Panc1 (cell line): Measurements from ENCODE around the gene MGA. TPM values are rescaled to one million over a fixed set of nuclear protein-coding genes. Genes with fewer than 3 reads are reported as not detected.
"Not testable (repeated sequence)": the region's sequence is repeated elsewhere in the genome, so short reads cannot be mapped to it uniquely, and the experiment has no call there.

Source experiments
- ATAC-seq: fragments of 200-7000 bp; cut with Tn5 transposase; 2 replicates; pipeline ENCODE4 v1.9.1; 2020; ENCODE audit warnings: mild to moderate bottlenecking, moderate library complexity
- BruUV-seq: library from RNA; stranded (reverse); fragments of 400-500 nt; replicated peaks from 2 replicates; lab custom pipeline; 2021; lab: Mats Ljungman, UMichigan
- CTCF ChIA-PET: fragments of 300-600 bp; sonication (Branson Sonifier 250); formaldehyde crosslinking; loops from one replicate; lab custom pipeline; 2022; ENCODE audit warnings: antibody characterized with exemption; lab: Charles Lee
- POLR2A ChIA-PET: fragments of 300-600 bp; sonication (Branson Sonifier 250); formaldehyde crosslinking; loops from one replicate; lab custom pipeline; 2022; ENCODE audit warnings: antibody characterized with exemption; lab: Charles Lee
- DNase-seq: peaks from one replicate; pipeline ENCODE4 v3.0.0-alpha.2; 2010; ENCODE audit warnings: low read depth, low spot score
- H3K27ac ChIP-seq: 2 replicates; pipeline ENCODE4 v1.5.1; 2011; ENCODE audit warnings: mild to moderate bottlenecking, low read length, inconsistent platforms
- H3K27me3 ChIP-seq: fragments of 200-500 bp; sonication (Bioruptor generic); 2 replicates; pipeline ENCODE4 v1.6.0; 2014; ENCODE audit warnings: low read length, inconsistent platforms; ENCODE audit not compliant: control insufficient read depth, insufficient read depth
- H3K36me3 ChIP-seq: fragments of 200-500 bp; sonication (Bioruptor generic); 2 replicates; pipeline ENCODE4 v1.5.1; 2014; ENCODE audit warnings: inconsistent platforms, mild to moderate bottlenecking, low read length, moderate library complexity; ENCODE audit not compliant: control insufficient read depth, insufficient read depth
- H3K4me1 ChIP-seq: 2 replicates; pipeline ENCODE4 v1.5.1; 2011; ENCODE audit warnings: inconsistent platforms, mild to moderate bottlenecking, low read length, moderate library complexity; ENCODE audit not compliant: control insufficient read depth, insufficient read depth
- H3K4me3 ChIP-seq, 2 experiments: 2 replicates each; pipeline ENCODE4 v1.5.1; 2011 to 2012; ENCODE audit warnings: low read depth in 2 of 2, low read length in 2 of 2, mild to moderate bottlenecking in 2 of 2, inconsistent platforms in 1 of 2, moderate library complexity in 1 of 2
- H3K9me3 ChIP-seq: fragments of 200-500 bp; sonication (Bioruptor generic); 2 replicates; pipeline ENCODE4 v1.5.1; 2014; ENCODE audit warnings: low read depth, mild to moderate bottlenecking, inconsistent platforms, low read length, moderate library complexity; ENCODE audit not compliant: control insufficient read depth, insufficient read depth
- CTCF ChIP-seq: fragments of 450-650 bp; IDR thresholded peaks from 2 replicates; pipeline ENCODE4 v1.5.1; 2017; ENCODE audit warnings: mild to moderate bottlenecking
- POLR2AphosphoS5 ChIP-seq: IDR thresholded peaks from 2 replicates; pipeline ENCODE4 v1.6.1; 2012; ENCODE audit warnings: mild to moderate bottlenecking, low read depth, low read length, moderate library complexity
- SIN3A ChIP-seq: IDR thresholded peaks from 2 replicates; pipeline ENCODE4 v1.6.1; 2012; ENCODE audit warnings: low read depth, mild to moderate bottlenecking, low read length, moderate library complexity, borderline replicate concordance; ENCODE audit not compliant: insufficient read depth
- TCF7L2 ChIP-seq: IDR thresholded peaks from 2 replicates; pipeline ENCODE4 v1.6.1; 2011; ENCODE audit warnings: mild to moderate bottlenecking, low read depth, low read length, inconsistent platforms
- in situ Hi-C: cut with HindIII; loops from 2 replicates; pipeline ENCODE4 v1.10.0; 2016; ENCODE audit warnings: low sequenced_read_pairs, low pct_unique_long_range_greater_than_20kb
- intact Hi-C: fragments of 100-400 bp; cut with micrococcal nuclease; formaldehyde crosslinking; loops from one replicate; pipeline ENCODE4 v1.10.0; 2022; ENCODE audit not compliant: unreplicated experiment
- total RNA-seq: library from RNA; stranded (reverse); gene quantifications from one replicate; pipeline ENCODE4 v1.2.1, GENCODE V29; 2021; ENCODE audit not compliant: unreplicated experiment
- TF ChIP-seq, protein P1 (sequence below), 2 experiments: IDR thresholded peaks; 2 replicates each; pipeline ENCODE4 v1.6.1; 2011 to 2012; ENCODE audit warnings: low read depth in 2 of 2, control low read depth in 1 of 2, low read length in 1 of 2, mild to moderate bottlenecking in 1 of 2, moderate library complexity in 1 of 2; ENCODE audit not compliant: insufficient read depth in 1 of 2

The MGA gene
- total RNA-seq, 1 experiment from 2014 or later = 43.6 TPM

DNA sequence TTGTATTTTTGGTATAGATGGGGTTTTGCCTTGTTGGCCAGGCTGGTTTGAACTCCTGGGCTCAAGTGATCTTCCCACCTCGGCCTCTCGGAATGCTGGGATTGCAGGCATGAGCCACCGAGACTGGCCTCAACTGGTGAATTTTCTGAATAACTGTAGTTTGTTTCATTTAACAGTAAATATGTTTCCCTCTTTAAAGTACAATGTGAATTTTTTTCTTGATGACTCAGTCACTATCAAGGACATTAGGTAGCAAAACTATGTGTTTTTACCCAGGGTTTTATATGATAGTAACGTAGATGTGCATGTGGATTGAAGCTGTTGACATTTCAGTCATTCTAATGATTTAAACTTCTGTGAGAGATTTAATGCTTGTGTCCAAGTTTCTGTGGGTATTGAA lies 73.9 kb downstream of the MGA start:
- in situ Hi-C loops = no loop called here
- H3K36me3 ChIP-seq = peaks cover 22% of the 10 kb centered on the region
- DNase-seq = no peak
- H3K4me3 ChIP-seq = no peak overlapping the region
- H3K4me1 ChIP-seq = no peaks in the 10 kb centered on the region
- ATAC-seq = no peak
- H3K9me3 ChIP-seq = no peaks in the 10 kb centered on the region
- no TSS peak for BruUV-seq
- H3K27me3 ChIP-seq = no peaks in the 10 kb centered on the region
- TF ChIP-seq TCF7L2 (no peak), POLR2AphosphoS5 (no peak), SIN3A (no peak), CTCF (no peak)
- TF ChIP-seq, protein P1, sequence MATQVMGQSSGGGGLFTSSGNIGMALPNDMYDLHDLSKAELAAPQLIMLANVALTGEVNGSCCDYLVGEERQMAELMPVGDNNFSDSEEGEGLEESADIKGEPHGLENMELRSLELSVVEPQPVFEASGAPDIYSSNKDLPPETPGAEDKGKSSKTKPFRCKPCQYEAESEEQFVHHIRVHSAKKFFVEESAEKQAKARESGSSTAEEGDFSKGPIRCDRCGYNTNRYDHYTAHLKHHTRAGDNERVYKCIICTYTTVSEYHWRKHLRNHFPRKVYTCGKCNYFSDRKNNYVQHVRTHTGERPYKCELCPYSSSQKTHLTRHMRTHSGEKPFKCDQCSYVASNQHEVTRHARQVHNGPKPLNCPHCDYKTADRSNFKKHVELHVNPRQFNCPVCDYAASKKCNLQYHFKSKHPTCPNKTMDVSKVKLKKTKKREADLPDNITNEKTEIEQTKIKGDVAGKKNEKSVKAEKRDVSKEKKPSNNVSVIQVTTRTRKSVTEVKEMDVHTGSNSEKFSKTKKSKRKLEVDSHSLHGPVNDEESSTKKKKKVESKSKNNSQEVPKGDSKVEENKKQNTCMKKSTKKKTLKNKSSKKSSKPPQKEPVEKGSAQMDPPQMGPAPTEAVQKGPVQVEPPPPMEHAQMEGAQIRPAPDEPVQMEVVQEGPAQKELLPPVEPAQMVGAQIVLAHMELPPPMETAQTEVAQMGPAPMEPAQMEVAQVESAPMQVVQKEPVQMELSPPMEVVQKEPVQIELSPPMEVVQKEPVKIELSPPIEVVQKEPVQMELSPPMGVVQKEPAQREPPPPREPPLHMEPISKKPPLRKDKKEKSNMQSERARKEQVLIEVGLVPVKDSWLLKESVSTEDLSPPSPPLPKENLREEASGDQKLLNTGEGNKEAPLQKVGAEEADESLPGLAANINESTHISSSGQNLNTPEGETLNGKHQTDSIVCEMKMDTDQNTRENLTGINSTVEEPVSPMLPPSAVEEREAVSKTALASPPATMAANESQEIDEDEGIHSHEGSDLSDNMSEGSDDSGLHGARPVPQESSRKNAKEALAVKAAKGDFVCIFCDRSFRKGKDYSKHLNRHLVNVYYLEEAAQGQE (IDR thresholded peaks at IDR 0.05; ENCODE audit: insufficient read depth in 1 of 2, low read depth in 2 of 2, low read length in 1 of 2) = no peak
- ChIA-PET CTCF (no interaction called here), POLR2A (no interaction called here)
- intact Hi-C loops = no loop called here
- H3K27ac ChIP-seq = no peak overlapping the region

- H3K27ac ChIP-seq = no peak overlapping the region
- no peaks in the 10 kb centered on the region for H3K27me3 ChIP-seq
- CTCF ChIA-PET = no interaction called here
- peaks cover 23% of the 10 kb centered on the region for H3K36me3 ChIP-seq
- no peaks in the 10 kb centered on the region for H3K4me1 ChIP-seq
- H3K4me3 ChIP-seq = no peak overlapping the region
- TF ChIP-seq, protein P1 (IDR thresholded peaks at IDR 0.05; ENCODE audit: insufficient read depth in 1 of 2, low read depth in 2 of 2, low read length in 1 of 2) = no peak
- TF ChIP-seq TCF7L2 (no peak), SIN3A (no peak), CTCF (no peak), POLR2AphosphoS5 (no peak)
- intact Hi-C loops (no loop called here), in situ Hi-C loops (no loop called here)
- no TSS peak for BruUV-seq
- POLR2A ChIA-PET = interaction anchor here (0.7 kb wide), 1 partner anchor 94 kb away, joined by 3 read pairs; no protein-coding TSS in a partner anchor
- H3K9me3 ChIP-seq = no peaks in the 10 kb centered on the region
- DNase-seq = no peak
- ATAC-seq = no peak
Observed at GRCh38 chr15:41735046-41735445, 74.8 kb downstream of the MGA start.

DNA sequence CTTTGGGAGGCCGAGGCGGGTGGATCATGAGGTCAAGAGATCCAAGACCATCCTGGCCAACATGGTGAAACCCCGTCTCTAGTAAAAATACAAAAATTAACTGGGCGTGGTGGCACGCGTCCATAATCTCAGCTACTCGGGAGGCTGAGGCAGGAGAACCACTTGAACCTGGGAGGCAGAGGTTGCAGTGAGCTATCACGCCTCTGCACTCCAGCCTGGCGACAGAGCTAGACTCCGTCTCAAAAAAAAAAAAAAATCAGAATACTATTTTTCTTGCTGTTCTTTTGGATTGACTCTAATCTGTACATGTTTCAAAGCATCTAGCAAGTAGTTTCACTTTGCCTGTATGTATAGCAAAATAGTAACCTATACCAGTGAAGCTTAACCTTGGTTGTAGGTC lies 75.3 kb downstream of the MGA start:
- intact Hi-C loops, CTCF ChIA-PET, ATAC-seq, H3K9me3 ChIP-seq, in situ Hi-C loops, H3K27me3 ChIP-seq, H3K4me1 ChIP-seq, BruUV-seq, POLR2A ChIA-PET, H3K4me3 ChIP-seq, H3K27ac ChIP-seq, DNase-seq: not testable (repeated sequence)
- peaks cover 23% of the 10 kb centered on the region for H3K36me3 ChIP-seq
